HG03378 (cell line): Measurements from ENCODE around the gene ZDHHC6.
"Not testable (repeated sequence)": the region's sequence is repeated elsewhere in the genome, so short reads cannot be mapped to it uniquely, and the experiment has no call there.

Experiments
- ATAC-seq: cut with Tn5 transposase; IDR thresholded peaks from one replicate; pipeline ENCODE4 v1.9.1; 2021; ENCODE audit warnings: mild to moderate bottlenecking, moderate library complexity; ENCODE audit not compliant: unreplicated experiment

ZDHHC6 gene

GRCh38 chr10:112446855-112447619 lies at the start of gene ZDHHC6, which contains the start of gene VTI1A:
Gene ZDHHC6, minus strand, starts transcription at chr10:112446914. Its CDS starts 1,478 bp downstream, at chr10:112445436.
Gene VTI1A, plus strand, starts transcription at chr10:112447215. Its CDS starts 159 bp downstream, at chr10:112447374.
- peak; percentile 83 for ATAC-seq

GRCh38 chr10:112492736-112493135 lies 46.0 kb upstream of the ZDHHC6 start:
- no peak for ATAC-seq

DNA sequence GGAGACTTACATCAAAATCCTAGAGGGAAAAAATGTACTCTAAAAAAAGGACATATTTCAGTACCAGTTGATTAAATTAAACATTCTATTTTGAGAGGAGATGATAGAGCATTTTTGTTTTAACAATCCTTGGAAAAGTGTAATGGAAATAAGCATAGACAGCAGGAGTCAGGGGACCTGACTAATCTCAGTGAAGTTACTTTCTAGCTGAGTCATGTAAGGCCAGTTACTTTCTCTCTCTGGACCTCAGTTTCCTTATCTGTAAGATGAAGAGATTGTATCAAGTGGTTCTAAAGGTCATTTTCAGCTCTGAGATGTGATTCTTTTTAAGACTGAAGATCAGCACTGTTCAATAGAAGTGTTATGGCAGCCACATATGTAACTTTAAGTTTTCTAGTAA lies 44.4 kb upstream of the ZDHHC6 start:
- no peak for ATAC-seq

DNA sequence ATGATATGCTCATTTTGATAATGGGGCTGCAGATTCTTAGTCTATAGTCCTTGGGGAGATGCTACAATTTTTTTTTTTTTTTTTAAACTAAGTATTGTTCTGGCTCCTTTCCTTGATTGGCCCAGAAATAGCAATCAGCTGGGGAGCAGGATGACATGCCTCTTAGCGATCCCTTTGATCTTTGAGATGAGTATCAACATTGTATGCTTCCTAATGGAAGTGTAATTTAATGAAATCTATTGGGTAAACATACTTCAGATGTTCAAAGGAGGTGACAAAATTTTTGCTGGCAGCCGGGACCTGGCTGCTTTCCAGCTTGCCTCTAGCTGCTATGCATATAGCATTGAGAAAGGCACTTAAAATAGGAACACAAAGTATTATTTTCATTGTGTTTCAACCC lies 43.8 kb upstream of the ZDHHC6 start:
- ATAC-seq = no peak

GRCh38 chr10:112487964-112488363 lies 41.2 kb upstream of the ZDHHC6 start:
- no peak for ATAC-seq

DNA sequence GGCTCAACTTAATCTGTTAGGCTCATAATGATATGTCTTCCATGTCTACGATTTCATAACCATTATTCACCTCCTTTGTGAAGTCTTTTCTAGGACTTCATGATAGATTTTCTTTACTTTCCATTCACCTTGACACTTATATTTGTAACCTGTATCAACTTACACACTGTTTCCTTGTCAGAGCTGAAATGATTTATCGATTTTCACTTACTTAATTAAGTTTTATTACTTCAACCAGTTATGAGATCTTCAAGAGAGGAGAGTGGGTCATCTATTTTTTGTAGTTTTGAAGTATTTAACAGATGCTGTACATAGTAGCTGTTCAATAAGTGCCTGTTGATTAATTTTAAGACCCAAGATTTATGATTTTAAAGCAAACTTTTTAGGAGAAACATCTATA lies 37.7 kb upstream of the ZDHHC6 start:
- no peak for ATAC-seq

DNA sequence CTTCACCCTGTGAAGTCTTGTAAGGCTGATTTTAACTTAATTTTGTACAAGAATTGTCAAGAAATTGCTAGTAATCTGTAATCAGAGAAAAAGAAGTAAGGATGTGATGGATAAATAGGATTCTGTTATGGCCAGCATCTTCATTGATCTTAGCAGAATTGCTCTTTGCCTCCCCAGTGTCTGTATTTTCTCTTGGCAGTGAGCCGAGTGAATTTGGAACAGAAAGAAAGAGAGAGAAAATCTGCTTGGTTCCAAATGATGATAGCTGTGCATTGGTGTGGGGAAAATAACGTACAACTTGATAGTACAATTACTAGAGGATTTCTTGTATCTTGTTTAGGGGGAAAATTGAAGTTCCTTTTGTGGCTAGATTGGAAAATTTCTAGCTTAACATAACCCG lies 34.9 kb upstream of the ZDHHC6 start:
- ATAC-seq = no peak

GRCh38 chr10:112475575-112476218 lies 29.0 kb upstream of the ZDHHC6 start:
- ATAC-seq = no peak

- peak; percentile 75 for ATAC-seq
Observed at GRCh38 chr10:112471878-112472487, 25.3 kb upstream of the ZDHHC6 start.

- no peak for ATAC-seq
Observed at GRCh38 chr10:112467541-112468075, 20.9 kb upstream of the ZDHHC6 start.

DNA sequence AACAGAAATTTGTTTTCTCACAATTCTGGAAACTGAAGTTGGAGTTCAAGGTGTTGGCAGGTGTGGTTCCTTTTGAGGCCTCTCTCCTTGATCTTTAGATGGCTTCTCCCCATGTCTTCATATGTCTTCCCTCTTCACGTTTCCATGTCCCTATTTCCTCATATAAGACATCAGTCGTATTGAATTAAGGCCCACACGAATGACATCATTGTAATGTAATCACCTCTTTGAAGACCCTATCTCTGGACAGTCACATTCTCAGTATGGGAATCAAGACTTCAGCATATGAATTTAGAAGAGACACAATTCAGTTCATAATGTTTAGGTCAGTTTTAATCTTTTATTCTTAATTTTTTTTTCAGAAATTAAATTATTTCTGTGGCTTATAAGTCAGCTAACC lies 20.1 kb upstream of the ZDHHC6 start:
- ATAC-seq = no peak

DNA sequence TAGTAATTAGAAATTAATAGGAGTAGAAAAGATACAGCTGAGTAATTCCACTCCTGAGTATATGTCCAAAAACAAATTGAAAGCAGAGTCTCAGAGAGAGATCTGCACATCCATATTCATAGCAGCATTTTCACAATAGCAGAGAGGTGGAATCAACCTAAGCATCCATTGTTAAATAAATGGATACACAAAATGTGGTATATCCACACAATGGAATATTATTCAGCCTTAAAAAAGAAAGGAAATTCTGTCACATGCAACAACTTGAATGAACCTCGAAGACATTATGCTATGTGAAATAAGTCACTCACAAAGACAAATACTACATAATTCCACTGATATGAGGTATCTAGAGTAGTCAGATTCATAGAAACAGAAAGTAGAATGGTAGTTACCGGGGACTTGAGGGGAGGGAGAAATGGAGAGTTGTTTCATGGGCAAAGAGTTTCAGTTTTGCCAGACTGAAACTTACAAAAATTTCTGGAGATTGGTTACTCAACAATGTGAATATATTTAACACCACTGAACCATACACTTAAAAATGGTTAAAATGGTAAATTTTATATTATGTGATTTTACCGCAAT lies 18.7 kb upstream of the ZDHHC6 start:
- ATAC-seq = no peak

DNA sequence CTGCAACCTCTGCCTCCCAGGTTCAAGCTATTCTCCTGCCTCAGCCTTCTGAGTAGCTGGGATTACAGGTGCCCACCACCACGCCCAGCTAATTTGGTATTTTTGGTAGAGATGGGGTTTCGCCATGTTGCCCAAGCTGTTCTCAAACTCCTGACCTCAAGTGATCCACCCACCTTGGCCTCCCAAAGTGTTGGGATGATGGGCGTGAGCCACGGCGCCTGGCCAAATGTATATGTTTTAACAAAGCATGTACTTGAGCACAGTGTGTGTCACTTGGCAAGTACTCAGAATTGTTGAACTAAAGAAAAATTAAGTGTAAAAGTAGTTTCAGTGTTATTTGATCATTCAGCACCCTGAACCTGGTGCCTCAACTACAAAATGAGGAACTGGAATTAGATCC lies 17.4 kb upstream of the ZDHHC6 start:
- ATAC-seq = not testable (repeated sequence)

GRCh38 chr10:112461029-112461887 lies 14.5 kb upstream of the ZDHHC6 start:
- ATAC-seq = no peak

- no peak for ATAC-seq
Observed at GRCh38 chr10:112460366-112460765, 13.7 kb upstream of the ZDHHC6 start.

- no peak for ATAC-seq
Observed at GRCh38 chr10:112456533-112456932, 9.8 kb upstream of the ZDHHC6 start.

- ATAC-seq = no peak
Observed at GRCh38 chr10:112454910-112455779, 8.4 kb upstream of the ZDHHC6 start.

GRCh38 chr10:112448888-112449287 lies 2.2 kb upstream of the ZDHHC6 start:
- ATAC-seq = no peak

DNA sequence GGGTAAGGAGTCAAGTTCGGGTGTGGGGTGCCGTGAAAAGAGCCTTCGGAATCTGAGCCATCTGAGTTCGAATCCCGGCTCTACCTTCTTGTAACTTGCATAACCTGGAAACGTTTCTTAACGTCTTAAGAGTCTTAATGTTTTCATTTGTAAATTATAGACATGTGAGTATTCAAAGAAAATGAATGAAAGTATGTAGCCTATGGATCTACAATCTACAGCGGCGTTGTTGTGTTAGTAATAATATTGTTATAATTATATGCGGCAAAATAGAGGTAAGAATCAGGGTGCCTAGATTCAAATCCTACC lies 860 bp upstream of the ZDHHC6 start:
- ATAC-seq = no peak
